Liver (tissue), 9 donors: ENCODE measurements around the gene POLD3. TPM values are rescaled to one million over a fixed set of nuclear protein-coding genes. Genes with fewer than 3 reads are reported as not detected.

Source experiments
- DNase-seq: peaks from one replicate; pipeline ENCODE4 v3.0.0-alpha.2; 2017; ENCODE audit warnings: low spot score
- H3K27ac ChIP-seq, 2 donors: one replicate each; pipeline ENCODE4 v1.7.0; 2013; ENCODE audit warnings: inconsistent platforms in 2 of 2, low read length in 2 of 2, control low read depth in 1 of 2, low read depth in 1 of 2, mild to moderate bottlenecking in 1 of 2
- H3K27me3 ChIP-seq, 4 donors: one replicate each; pipeline versions ENCODE4 v1.6.1 to v1.7.0; 2013; ENCODE audit warnings: low read length in 3 of 4, inconsistent platforms in 1 of 4, mild to moderate bottlenecking in 1 of 4, moderate library complexity in 1 of 4; ENCODE audit not compliant: control insufficient read depth in 4 of 4, insufficient read depth in 4 of 4
- H3K36me3 ChIP-seq, 4 donors: one replicate each; pipeline versions ENCODE4 v1.6.1 to v1.7.0; 2013; ENCODE audit warnings: low read length in 3 of 4, mild to moderate bottlenecking in 3 of 4, low read depth in 1 of 4, moderate library complexity in 1 of 4; ENCODE audit not compliant: control insufficient read depth in 4 of 4, insufficient read depth in 3 of 4
- H3K4me1 ChIP-seq, 4 donors: one replicate each; pipeline versions ENCODE4 v1.6.1 to v1.7.0; 2013; ENCODE audit warnings: low read length in 3 of 4, mild to moderate bottlenecking in 3 of 4, moderate library complexity in 1 of 4; ENCODE audit not compliant: control insufficient read depth in 4 of 4, insufficient read depth in 4 of 4
- H3K4me3 ChIP-seq, 3 donors: one replicate each; pipeline versions ENCODE4 v1.6.1 to v1.7.0; 2013; ENCODE audit warnings: low read length in 3 of 3, control low read depth in 1 of 3, low read depth in 1 of 3, mild to moderate bottlenecking in 1 of 3
- H3K9ac ChIP-seq, 2 donors: one replicate each; pipeline ENCODE4 v1.7.0; 2013; ENCODE audit warnings: low read length in 2 of 2, mild to moderate bottlenecking in 2 of 2, moderate library complexity in 2 of 2, control low read depth in 1 of 2, low read depth in 1 of 2
- H3K9me3 ChIP-seq, 4 donors: one replicate each; pipeline versions ENCODE4 v1.6.1 to v1.7.0; 2013; ENCODE audit warnings: low read length in 3 of 4; ENCODE audit not compliant: control insufficient read depth in 4 of 4
- EGR1 ChIP-seq, 2 donors: IDR thresholded peaks; 2 replicates each; pipeline ENCODE4 v1.6.1; 2016 to 2018; ENCODE audit warnings: antibody characterized with exemption in 2 of 2, low read depth in 2 of 2
- FOXA1 ChIP-seq: IDR thresholded peaks from 2 replicates; pipeline ENCODE4 v1.6.1; 2016; ENCODE audit warnings: antibody characterized with exemption
- FOXA2 ChIP-seq: IDR thresholded peaks from 2 replicates; pipeline ENCODE4 v1.6.1; 2016; ENCODE audit warnings: antibody characterized with exemption
- GABPA ChIP-seq, 2 donors: IDR thresholded peaks in 1 of 2; conservative IDR thresholded peaks in 1 of 2; 2 replicates each; pipeline ENCODE4 v1.6.1; 2016; ENCODE audit warnings: antibody characterized with exemption in 2 of 2, mild to moderate bottlenecking in 1 of 2, moderate library complexity in 1 of 2
- HNF4A ChIP-seq, 2 donors: conservative IDR thresholded peaks; 2 replicates each; pipeline ENCODE4 v1.6.1; 2016; ENCODE audit warnings: antibody characterized with exemption in 2 of 2, mild to moderate bottlenecking in 2 of 2
- HNF4G ChIP-seq: IDR thresholded peaks from 2 replicates; pipeline ENCODE4 v1.6.1; 2016; ENCODE audit warnings: antibody characterized with exemption
- JUND ChIP-seq, 2 donors: IDR thresholded peaks; 2 replicates each; pipeline ENCODE4 v1.6.1; 2016; ENCODE audit warnings: antibody characterized with exemption in 2 of 2
- NR2F2 ChIP-seq: IDR thresholded peaks from 2 replicates; pipeline ENCODE4 v1.6.1; 2016; ENCODE audit warnings: antibody characterized with exemption
- RAD21 ChIP-seq, 2 donors: IDR thresholded peaks; 2 replicates each; pipeline ENCODE4 v1.6.1; 2016; ENCODE audit warnings: antibody characterized with exemption in 2 of 2, mild to moderate bottlenecking in 2 of 2
- RXRA ChIP-seq, 2 donors: IDR thresholded peaks; 2 replicates each; pipeline ENCODE4 v1.6.1; 2017 to 2018; ENCODE audit warnings: antibody characterized with exemption in 2 of 2, mild to moderate bottlenecking in 1 of 2
- SP1 ChIP-seq: IDR thresholded peaks from 2 replicates; pipeline ENCODE4 v1.6.1; 2018; ENCODE audit warnings: antibody characterized with exemption, mild to moderate bottlenecking
- TAF1 ChIP-seq: conservative IDR thresholded peaks from 2 replicates; pipeline ENCODE4 v1.6.1; 2016; ENCODE audit warnings: antibody characterized with exemption, mild to moderate bottlenecking
- YY1 ChIP-seq: IDR thresholded peaks from 2 replicates; pipeline ENCODE4 v1.6.1; 2016; ENCODE audit warnings: antibody characterized with exemption, mild to moderate bottlenecking
- WGBS: extraction: QIAGEN DNeasy Blood & Tissue Kit; methylation state at CpG from one replicate; pipeline ENCODE4 v1.1.7; 2013; 5-methylcytosine and 5-hydroxymethylcytosine counted together
- polyA plus RNA-seq, 2 donors: library from polyadenylated mRNA; stranded (reverse) in 1 of 2; unstranded in 1 of 2; fragments of 200-250 nt in 1 of 2; fragments of >200 nt in 1 of 2; fragmentation: Nextera tagmentation in 1 of 2; extraction: Ambion mirVana in 1 of 2; gene quantifications; one replicate each; pipeline versions ENCODE4 v1.2.1 to v1.2.3, GENCODE V29; 2013 to 2015
- total RNA-seq, 2 donors: library from RNA; depleted of rRNA; stranded (reverse); fragments of >200 nt; gene quantifications; one replicate each; pipeline ENCODE4 v1.2.3, GENCODE V29; 2014
- TF ChIP-seq, protein P1 (sequence below): IDR thresholded peaks from 2 replicates; pipeline ENCODE4 v1.6.1; 2016; ENCODE audit warnings: antibody characterized with exemption
- TF ChIP-seq, protein P2 (sequence below): IDR thresholded peaks from 2 replicates; pipeline ENCODE4 v1.6.1; 2016; ENCODE audit warnings: antibody characterized with exemption, mild to moderate bottlenecking
- TF ChIP-seq, protein P3 (sequence below): fragments of 150-350 bp; IDR thresholded peaks from 2 replicates; pipeline ENCODE4 v1.5.1; 2017; ENCODE audit warnings: improper control_type of control experiment, low read depth, low read length; ENCODE audit not compliant: missing input control
- TF ChIP-seq, protein P4 (sequence below): IDR thresholded peaks from 2 replicates; pipeline ENCODE4 v1.6.1; 2016; ENCODE audit warnings: antibody characterized with exemption
- TF ChIP-seq, protein P5 (sequence below): IDR thresholded peaks from 2 replicates; pipeline ENCODE4 v1.6.1; 2016; ENCODE audit warnings: antibody characterized with exemption
- donor health status: healthy.
- donor health status: healthy.
- donor health status: healthy.
- donor health status: healthy.
- donor health status: healthy.

The POLD3 gene
- total and polyA plus RNA-seq, 4 donors: 3.0 to 8.3 (median 5.0) TPM

DNA sequence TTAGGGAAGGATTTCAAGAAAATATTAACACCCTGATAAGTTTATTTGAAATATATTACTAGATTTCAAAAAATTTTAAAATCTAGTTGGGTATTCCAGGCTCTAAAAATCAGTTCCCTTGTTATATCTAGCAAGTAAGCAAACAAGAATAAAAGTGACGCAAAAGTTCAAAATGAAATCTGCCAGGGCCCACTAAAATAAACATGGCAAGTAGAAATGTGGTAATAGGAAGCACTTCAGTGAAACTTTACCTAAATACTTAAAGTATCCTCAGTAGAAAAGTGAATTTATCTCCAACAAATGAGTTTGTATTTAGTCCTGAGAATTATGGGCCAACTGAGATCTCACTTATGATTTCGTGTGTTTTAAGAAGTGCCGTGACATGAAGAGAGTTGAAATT is 23.6 kb downstream of the POLD3 start:
- no peak overlapping the region for H3K9ac ChIP-seq
- H3K36me3 ChIP-seq: peaks cover 0 to 5% (median 4%) of the 10 kb centered on the region in 4 donors
- H3K4me3 ChIP-seq: no peak overlapping the region
- peaks cover 2 to 26% (median 11%) of the 10 kb centered on the region in 4 donors for H3K4me1 ChIP-seq
- no peaks in the 10 kb centered on the region for H3K27me3 ChIP-seq
- DNase-seq: no peak
- TF ChIP-seq JUND (IDR thresholded peaks at IDR 0.05) (peak in 1 of 2 donors; percentile 23), FOXA1 (peak; percentile 59), YY1 (peak; percentile 69), FOXA2 (peak; percentile 77), SP1 (no peak), EGR1 (IDR thresholded peaks at IDR 0.05; ENCODE audit: low read depth in 2 of 2) (no peak), RAD21 (IDR thresholded peaks at IDR 0.05) (no peak), HNF4G (no peak), GABPA (IDR thresholded peaks at IDR 0.05 in 1 of 2, conservative IDR thresholded peaks at IDR 0.05 in 1 of 2) (no peak), TAF1 (no peak), HNF4A (conservative IDR thresholded peaks at IDR 0.05) (peak in 1 of 2 donors; percentile 41), NR2F2 (no peak), RXRA (IDR thresholded peaks at IDR 0.05) (peak in 1 of 2 donors; percentile 22)
- TF ChIP-seq, protein P1, sequence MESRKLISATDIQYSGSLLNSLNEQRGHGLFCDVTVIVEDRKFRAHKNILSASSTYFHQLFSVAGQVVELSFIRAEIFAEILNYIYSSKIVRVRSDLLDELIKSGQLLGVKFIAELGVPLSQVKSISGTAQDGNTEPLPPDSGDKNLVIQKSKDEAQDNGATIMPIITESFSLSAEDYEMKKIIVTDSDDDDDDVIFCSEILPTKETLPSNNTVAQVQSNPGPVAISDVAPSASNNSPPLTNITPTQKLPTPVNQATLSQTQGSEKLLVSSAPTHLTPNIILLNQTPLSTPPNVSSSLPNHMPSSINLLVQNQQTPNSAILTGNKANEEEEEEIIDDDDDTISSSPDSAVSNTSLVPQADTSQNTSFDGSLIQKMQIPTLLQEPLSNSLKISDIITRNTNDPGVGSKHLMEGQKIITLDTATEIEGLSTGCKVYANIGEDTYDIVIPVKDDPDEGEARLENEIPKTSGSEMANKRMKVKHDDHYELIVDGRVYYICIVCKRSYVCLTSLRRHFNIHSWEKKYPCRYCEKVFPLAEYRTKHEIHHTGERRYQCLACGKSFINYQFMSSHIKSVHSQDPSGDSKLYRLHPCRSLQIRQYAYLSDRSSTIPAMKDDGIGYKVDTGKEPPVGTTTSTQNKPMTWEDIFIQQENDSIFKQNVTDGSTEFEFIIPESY: no peak
- TF ChIP-seq, protein P2, sequence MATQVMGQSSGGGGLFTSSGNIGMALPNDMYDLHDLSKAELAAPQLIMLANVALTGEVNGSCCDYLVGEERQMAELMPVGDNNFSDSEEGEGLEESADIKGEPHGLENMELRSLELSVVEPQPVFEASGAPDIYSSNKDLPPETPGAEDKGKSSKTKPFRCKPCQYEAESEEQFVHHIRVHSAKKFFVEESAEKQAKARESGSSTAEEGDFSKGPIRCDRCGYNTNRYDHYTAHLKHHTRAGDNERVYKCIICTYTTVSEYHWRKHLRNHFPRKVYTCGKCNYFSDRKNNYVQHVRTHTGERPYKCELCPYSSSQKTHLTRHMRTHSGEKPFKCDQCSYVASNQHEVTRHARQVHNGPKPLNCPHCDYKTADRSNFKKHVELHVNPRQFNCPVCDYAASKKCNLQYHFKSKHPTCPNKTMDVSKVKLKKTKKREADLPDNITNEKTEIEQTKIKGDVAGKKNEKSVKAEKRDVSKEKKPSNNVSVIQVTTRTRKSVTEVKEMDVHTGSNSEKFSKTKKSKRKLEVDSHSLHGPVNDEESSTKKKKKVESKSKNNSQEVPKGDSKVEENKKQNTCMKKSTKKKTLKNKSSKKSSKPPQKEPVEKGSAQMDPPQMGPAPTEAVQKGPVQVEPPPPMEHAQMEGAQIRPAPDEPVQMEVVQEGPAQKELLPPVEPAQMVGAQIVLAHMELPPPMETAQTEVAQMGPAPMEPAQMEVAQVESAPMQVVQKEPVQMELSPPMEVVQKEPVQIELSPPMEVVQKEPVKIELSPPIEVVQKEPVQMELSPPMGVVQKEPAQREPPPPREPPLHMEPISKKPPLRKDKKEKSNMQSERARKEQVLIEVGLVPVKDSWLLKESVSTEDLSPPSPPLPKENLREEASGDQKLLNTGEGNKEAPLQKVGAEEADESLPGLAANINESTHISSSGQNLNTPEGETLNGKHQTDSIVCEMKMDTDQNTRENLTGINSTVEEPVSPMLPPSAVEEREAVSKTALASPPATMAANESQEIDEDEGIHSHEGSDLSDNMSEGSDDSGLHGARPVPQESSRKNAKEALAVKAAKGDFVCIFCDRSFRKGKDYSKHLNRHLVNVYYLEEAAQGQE: no peak
- TF ChIP-seq, protein P3, sequence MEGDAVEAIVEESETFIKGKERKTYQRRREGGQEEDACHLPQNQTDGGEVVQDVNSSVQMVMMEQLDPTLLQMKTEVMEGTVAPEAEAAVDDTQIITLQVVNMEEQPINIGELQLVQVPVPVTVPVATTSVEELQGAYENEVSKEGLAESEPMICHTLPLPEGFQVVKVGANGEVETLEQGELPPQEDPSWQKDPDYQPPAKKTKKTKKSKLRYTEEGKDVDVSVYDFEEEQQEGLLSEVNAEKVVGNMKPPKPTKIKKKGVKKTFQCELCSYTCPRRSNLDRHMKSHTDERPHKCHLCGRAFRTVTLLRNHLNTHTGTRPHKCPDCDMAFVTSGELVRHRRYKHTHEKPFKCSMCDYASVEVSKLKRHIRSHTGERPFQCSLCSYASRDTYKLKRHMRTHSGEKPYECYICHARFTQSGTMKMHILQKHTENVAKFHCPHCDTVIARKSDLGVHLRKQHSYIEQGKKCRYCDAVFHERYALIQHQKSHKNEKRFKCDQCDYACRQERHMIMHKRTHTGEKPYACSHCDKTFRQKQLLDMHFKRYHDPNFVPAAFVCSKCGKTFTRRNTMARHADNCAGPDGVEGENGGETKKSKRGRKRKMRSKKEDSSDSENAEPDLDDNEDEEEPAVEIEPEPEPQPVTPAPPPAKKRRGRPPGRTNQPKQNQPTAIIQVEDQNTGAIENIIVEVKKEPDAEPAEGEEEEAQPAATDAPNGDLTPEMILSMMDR: no peak
- TF ChIP-seq, protein P4, sequence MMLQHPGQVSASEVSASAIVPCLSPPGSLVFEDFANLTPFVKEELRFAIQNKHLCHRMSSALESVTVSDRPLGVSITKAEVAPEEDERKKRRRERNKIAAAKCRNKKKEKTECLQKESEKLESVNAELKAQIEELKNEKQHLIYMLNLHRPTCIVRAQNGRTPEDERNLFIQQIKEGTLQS: no peak
- TF ChIP-seq, protein P5, sequence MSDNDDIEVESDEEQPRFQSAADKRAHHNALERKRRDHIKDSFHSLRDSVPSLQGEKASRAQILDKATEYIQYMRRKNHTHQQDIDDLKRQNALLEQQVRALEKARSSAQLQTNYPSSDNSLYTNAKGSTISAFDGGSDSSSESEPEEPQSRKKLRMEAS: no peak
- 76% methylated on average over 3 of the region's 3 CpGs for WGBS
- H3K27ac ChIP-seq: peak overlapping the region; percentile 32 to 42
- H3K9me3 ChIP-seq: no peaks in the 10 kb centered on the region
